GM18517 (cell line): ENCODE measurements around the gene SYT1.
"Not testable (repeated sequence)": the region's sequence is repeated elsewhere in the genome, so short reads cannot be mapped to it uniquely, and the experiment has no call there.

Source experiments
- ATAC-seq: cut with Tn5 transposase; IDR thresholded peaks from one replicate; pipeline ENCODE4 v1.9.1; 2021; ENCODE audit warnings: mild to moderate bottlenecking, moderate library complexity; ENCODE audit not compliant: unreplicated experiment

The SYT1 gene

GRCh38 chr12:78864403-78864869, at the start of gene SYT1:
SYT1 (plus strand) TSS chr12:78864774.
- ATAC-seq: peak; percentile 27

GRCh38 chr12:78818487-78818886, 46.1 kb upstream of the SYT1 start:
- ATAC-seq: no peak

- no peak for ATAC-seq
Observed at GRCh38 chr12:78820946-78821345, 43.6 kb upstream of the SYT1 start.

- ATAC-seq: no peak
Observed at GRCh38 chr12:78824918-78825317, 39.7 kb upstream of the SYT1 start.

- no peak for ATAC-seq
Observed at GRCh38 chr12:78829690-78830089, 34.9 kb upstream of the SYT1 start.

GRCh38 chr12:78835493-78835892, 29.1 kb upstream of the SYT1 start:
- ATAC-seq: no peak

- ATAC-seq: not testable (repeated sequence)
Observed at GRCh38 chr12:78840518-78841019, 24.0 kb upstream of the SYT1 start.

GRCh38 chr12:78853231-78853630, 11.3 kb upstream of the SYT1 start:
- ATAC-seq: no peak

GRCh38 chr12:78863482-78864402, 832 bp upstream of the SYT1 start:
- peak; percentile 50 for ATAC-seq

GRCh38 chr12:78864870-78865463, 393 bp downstream of the SYT1 start:
- peak; percentile 3 for ATAC-seq

- no peak for ATAC-seq
Observed at GRCh38 chr12:78865516-78865915, 942 bp downstream of the SYT1 start.

GRCh38 chr12:78866518-78866917, 1.9 kb downstream of the SYT1 start:
- no peak for ATAC-seq

GRCh38 chr12:78870539-78870938, 6.0 kb downstream of the SYT1 start:
- no peak for ATAC-seq

GRCh38 chr12:78871566-78871965, 7.0 kb downstream of the SYT1 start:
- no peak for ATAC-seq

- no peak for ATAC-seq
Observed at GRCh38 chr12:78878459-78878858, 13.9 kb downstream of the SYT1 start.

GRCh38 chr12:78878866-78879265, 14.3 kb downstream of the SYT1 start:
- ATAC-seq: no peak

- ATAC-seq: no peak
Observed at GRCh38 chr12:78880078-78880477, 15.5 kb downstream of the SYT1 start.

GRCh38 chr12:78881685-78882084, 17.1 kb downstream of the SYT1 start:
- no peak for ATAC-seq

- no peak for ATAC-seq
Observed at GRCh38 chr12:78885466-78885865, 20.9 kb downstream of the SYT1 start.

GRCh38 chr12:78886719-78887407, 22.3 kb downstream of the SYT1 start:
- no peak for ATAC-seq

- ATAC-seq: no peak
Observed at GRCh38 chr12:78887444-78887843, 22.9 kb downstream of the SYT1 start.
